Vagina (tissue), 2 donors: ENCODE measurements around the gene REN.

Experiments used
- POLR2A ChIP-seq, 2 donors: fragments of 450-650 bp; IDR thresholded peaks; one replicate each; pipeline ENCODE4 v1.6.1; 2017; ENCODE audit warnings: antibody characterized with exemption in 2 of 2, mild to moderate bottlenecking in 2 of 2, moderate library complexity in 2 of 2
- POLR2AphosphoS5 ChIP-seq, 2 donors: sonication (generic); formaldehyde crosslinking; IDR thresholded peaks; one replicate each; pipeline ENCODE4 v1.9.0; 2017; ENCODE audit warnings: antibody characterized with exemption in 2 of 2, mild to moderate bottlenecking in 2 of 2, low read depth in 1 of 2; ENCODE audit not compliant: insufficient read depth in 1 of 2
- TF ChIP-seq, protein P1 (sequence below), 3 experiments: fragments of 450-650 bp in 2 of 3; fragments of 200-600 bp in 1 of 3; sonication (generic) in 1 of 3; IDR thresholded peaks; one replicate each; pipeline ENCODE4 v1.5.1; 2017 to 2019; ENCODE audit warnings: antibody characterized with exemption in 3 of 3, mild to moderate bottlenecking in 2 of 3, moderate library complexity in 2 of 3

DNA sequence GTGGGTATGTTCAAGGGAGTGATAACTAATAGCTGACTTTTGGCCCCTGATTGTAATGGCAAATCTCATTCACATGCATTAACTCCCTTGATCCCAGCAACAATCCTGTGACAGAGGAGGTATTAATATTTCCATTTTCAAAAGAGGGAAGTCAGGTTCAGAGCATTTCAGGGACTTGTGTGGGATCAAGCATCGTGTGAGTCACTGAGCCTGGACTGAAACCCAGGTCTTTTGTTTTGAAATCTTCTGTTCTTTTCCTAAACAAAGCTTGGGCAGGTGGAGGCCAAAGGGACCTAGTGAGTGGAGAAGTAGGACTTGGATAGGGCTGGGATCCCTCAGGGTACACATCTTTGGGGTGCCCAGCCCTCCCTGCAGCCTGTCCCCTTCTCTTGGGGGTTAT, 52.2 kb downstream of the REN start:
- TF ChIP-seq, protein P1, sequence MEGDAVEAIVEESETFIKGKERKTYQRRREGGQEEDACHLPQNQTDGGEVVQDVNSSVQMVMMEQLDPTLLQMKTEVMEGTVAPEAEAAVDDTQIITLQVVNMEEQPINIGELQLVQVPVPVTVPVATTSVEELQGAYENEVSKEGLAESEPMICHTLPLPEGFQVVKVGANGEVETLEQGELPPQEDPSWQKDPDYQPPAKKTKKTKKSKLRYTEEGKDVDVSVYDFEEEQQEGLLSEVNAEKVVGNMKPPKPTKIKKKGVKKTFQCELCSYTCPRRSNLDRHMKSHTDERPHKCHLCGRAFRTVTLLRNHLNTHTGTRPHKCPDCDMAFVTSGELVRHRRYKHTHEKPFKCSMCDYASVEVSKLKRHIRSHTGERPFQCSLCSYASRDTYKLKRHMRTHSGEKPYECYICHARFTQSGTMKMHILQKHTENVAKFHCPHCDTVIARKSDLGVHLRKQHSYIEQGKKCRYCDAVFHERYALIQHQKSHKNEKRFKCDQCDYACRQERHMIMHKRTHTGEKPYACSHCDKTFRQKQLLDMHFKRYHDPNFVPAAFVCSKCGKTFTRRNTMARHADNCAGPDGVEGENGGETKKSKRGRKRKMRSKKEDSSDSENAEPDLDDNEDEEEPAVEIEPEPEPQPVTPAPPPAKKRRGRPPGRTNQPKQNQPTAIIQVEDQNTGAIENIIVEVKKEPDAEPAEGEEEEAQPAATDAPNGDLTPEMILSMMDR (IDR thresholded peaks at IDR 0.05): no peak
- TF ChIP-seq POLR2A (IDR thresholded peaks at IDR 0.05): no peak
- TF ChIP-seq POLR2AphosphoS5 (IDR thresholded peaks at IDR 0.05; ENCODE audit: insufficient read depth in 1 of 2, low read depth in 1 of 2): no peak
